ENCODE results near the gene ATP5MC2.

Gene ATP5MC2

DNA sequence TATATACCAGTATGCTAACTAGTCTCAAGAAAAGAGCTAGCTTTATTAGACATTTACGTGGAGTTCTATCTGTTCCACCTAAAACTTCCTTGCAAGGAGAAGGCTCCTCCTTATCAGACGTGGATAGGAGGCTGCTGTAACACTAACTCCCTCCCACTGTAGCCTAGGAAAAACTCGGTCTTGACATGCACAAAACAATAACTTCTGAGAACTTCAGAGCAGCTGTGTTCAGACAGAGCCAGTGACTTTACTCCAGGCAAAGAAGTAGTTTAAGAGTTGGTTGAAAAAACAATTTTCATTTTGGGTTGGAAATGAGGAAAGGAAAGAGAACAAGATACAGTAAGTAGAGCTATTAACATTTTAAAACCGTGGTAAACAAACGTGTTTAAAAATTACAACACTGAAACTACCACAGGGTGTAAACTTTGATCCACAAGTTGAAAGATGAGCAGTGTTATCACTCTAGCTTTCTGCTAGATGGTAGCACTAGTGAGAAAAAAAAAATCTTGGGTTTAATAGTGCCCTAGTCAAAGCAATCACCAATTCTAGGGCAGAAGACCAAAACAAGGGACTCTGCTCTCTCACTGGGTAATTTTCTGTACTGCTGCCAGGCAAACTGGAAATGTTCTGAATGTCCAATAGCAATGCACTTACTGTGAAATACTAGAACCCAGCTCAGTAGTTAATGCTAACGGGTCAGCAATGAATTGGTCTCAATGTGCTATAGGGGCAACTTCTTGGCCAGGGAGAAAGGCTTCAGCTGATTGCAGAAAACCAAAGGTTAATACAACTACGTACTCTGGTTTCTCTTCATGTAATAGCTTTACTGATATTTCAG lies 52.1 kb downstream of the ATP5MC2 start:
- H3K27ac ChIP-seq, result peak overlapping the region; percentile 83

DNA sequence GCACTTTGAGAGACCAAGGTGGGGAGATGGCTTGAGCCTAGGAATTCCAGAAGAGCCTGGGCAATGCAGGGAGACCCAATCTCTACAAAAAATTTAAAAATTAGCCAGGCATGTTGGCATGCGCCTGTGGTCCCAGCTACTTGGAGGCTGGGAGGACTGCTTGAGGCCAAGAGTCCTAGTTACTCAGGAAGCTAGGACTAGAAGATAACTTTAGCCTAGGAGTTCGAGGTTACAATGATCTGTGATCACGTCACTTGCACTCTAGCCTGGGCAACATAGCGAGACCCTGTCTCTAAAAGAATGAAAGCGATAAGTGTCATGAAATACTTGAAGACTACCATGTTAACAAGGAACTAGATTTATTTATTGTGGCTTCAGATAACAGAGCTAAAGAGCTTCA lies 53.2 kb downstream of the ATP5MC2 start:
- TF ChIP-seq ZFX (IDR thresholded peaks at IDR 0.05; ENCODE audit: borderline replicate concordance), result no peak
- TF ChIP-seq, protein P1, sequence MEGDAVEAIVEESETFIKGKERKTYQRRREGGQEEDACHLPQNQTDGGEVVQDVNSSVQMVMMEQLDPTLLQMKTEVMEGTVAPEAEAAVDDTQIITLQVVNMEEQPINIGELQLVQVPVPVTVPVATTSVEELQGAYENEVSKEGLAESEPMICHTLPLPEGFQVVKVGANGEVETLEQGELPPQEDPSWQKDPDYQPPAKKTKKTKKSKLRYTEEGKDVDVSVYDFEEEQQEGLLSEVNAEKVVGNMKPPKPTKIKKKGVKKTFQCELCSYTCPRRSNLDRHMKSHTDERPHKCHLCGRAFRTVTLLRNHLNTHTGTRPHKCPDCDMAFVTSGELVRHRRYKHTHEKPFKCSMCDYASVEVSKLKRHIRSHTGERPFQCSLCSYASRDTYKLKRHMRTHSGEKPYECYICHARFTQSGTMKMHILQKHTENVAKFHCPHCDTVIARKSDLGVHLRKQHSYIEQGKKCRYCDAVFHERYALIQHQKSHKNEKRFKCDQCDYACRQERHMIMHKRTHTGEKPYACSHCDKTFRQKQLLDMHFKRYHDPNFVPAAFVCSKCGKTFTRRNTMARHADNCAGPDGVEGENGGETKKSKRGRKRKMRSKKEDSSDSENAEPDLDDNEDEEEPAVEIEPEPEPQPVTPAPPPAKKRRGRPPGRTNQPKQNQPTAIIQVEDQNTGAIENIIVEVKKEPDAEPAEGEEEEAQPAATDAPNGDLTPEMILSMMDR (IDR thresholded peaks at IDR 0.05), result no peak
- H3K27ac ChIP-seq, result no peak overlapping the region; the same call in 1 of the 2 replicates

More for the DNA sequence above, 52.1 kb downstream of the ATP5MC2 start:
- TF ChIP-seq, protein P1 (IDR thresholded peaks at IDR 0.05), result no peak
- TF ChIP-seq ZFX (IDR thresholded peaks at IDR 0.05; ENCODE audit: borderline replicate concordance), result no peak

DNA sequence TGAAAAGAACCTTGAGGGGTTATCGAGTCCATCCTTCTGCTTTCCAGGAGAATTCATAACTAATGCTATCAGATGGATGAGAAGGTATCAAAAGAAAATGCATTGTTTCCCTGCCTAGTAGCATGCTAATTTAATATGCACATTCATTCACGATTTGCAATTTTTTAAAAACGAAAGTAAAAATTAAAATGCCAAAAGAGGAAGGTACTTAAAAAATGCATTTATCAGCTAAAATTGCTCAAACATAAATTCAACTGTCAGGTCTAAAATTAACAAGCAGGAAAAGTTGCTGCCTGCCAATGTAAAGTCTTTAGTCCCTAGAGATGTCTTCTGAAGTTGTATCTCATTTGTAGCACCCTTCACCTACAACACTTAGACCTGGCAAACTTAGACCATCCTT lies 57.6 kb downstream of the ATP5MC2 start:
- no peak overlapping the region for H3K27ac ChIP-seq
- TF ChIP-seq ZFX (IDR thresholded peaks at IDR 0.05; ENCODE audit: borderline replicate concordance), result no peak
- TF ChIP-seq, protein P1 (IDR thresholded peaks at IDR 0.05), result no peak

DNA sequence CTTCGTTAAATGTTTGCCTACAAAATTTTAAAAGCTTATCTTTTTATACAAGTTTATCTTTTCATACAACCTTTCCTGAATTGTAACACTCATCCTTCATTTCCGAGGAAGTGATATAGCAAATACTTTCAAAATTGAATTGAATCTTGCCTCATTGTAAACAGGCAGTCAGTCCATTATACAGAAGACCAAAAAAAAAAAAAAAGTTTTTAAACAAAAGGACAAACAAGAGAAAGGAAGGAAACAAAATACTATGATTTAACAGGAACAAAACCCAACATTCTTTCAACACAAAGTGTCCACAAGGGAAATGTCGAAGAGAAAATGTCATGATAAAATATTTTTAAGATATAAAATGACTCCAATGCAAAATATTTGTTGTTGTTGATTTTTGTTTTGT lies 58.2 kb downstream of the ATP5MC2 start:
- no peak overlapping the region for H3K27ac ChIP-seq
- TF ChIP-seq ZFX (IDR thresholded peaks at IDR 0.05; ENCODE audit: borderline replicate concordance), result no peak
- TF ChIP-seq, protein P1 (IDR thresholded peaks at IDR 0.05), result no peak

DNA sequence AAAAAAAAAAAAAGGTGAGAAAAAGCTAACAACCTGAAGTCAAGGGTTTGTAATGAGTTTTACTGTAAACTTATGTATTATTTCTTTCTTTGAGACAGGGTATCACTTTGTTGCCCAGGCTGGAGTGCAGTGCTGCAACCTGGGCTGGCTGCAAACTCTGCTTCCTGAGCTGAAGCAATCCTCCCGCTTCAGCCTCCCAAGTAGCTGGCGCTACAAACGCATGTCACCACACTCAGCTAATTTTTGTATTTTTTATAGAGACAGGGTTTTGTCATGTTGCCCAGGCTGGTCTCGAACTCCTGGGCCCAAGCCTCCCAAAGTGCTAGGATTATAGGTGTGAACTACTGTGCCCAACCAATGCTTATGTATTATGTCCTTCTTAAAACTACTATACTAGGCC lies 58.9 kb downstream of the ATP5MC2 start:
- TF ChIP-seq ZFX (IDR thresholded peaks at IDR 0.05; ENCODE audit: borderline replicate concordance), result no peak
- TF ChIP-seq, protein P1 (IDR thresholded peaks at IDR 0.05), result no peak
- H3K27ac ChIP-seq, result no peak overlapping the region
